H1 (cell line): ENCODE measurements around the gene HPS5. TPM values are rescaled to one million over a fixed set of nuclear protein-coding genes. Genes with fewer than 3 reads are reported as not detected.

Experiments used
- CTCF ChIA-PET: fragments of 300-600 bp; sonication (Branson Sonifier 250); formaldehyde crosslinking; loops from one replicate; lab custom pipeline; 2021; ENCODE audit not compliant: partially characterized antibody; lab: Charles Lee
- POLR2A ChIA-PET: fragments of 300-600 bp; sonication (Branson Sonifier 250); formaldehyde crosslinking; loops from one replicate; lab custom pipeline; 2021; ENCODE audit warnings: inconsistent platforms; ENCODE audit not compliant: partially characterized antibody; lab: Charles Lee
- DNase-seq, 2 experiments: peaks; one replicate each; pipeline versions ENCODE4 v3.0.0 to v3.0.0-alpha.2; 2010 to 2022; ENCODE audit warnings: low spot score in 2 of 2, low read depth in 1 of 2, mixed read lengths in 1 of 2
- FAIRE-seq: peaks from 2 replicates; lab custom pipeline; 2011; peaks lifted over from hg19 to GRCh38; lab: Jason Lieb, UNC
- H2AFZ ChIP-seq: 2 replicates; pipeline ENCODE4 v1.8.1; 2012; ENCODE audit warnings: low read length, inconsistent platforms
- H2AK5ac ChIP-seq: 2 replicates; pipeline ENCODE4 v1.6.1; 2013; ENCODE audit warnings: low read depth, low read length
- H2BK120ac ChIP-seq: replicated peaks from 2 replicates; pipeline ENCODE3; 2013; ENCODE audit warnings: low read depth, low read length, inconsistent platforms
- H2BK12ac ChIP-seq: 2 replicates; pipeline ENCODE4 v1.6.1; 2013; ENCODE audit warnings: low read depth, low read length
- H2BK15ac ChIP-seq: 2 replicates; pipeline ENCODE4 v1.6.1; 2013; ENCODE audit warnings: low read length
- H2BK20ac ChIP-seq: 2 replicates; pipeline ENCODE4 v1.6.1; 2013; ENCODE audit warnings: low read length
- H2BK5ac ChIP-seq: 2 replicates; pipeline ENCODE4 v1.6.1; 2013; ENCODE audit warnings: low read depth, low read length
- H3K14ac ChIP-seq: 2 replicates; pipeline ENCODE4 v1.6.1; 2013; ENCODE audit warnings: inconsistent platforms; ENCODE audit not compliant: insufficient read length
- H3K18ac ChIP-seq: 2 replicates; pipeline ENCODE4 v1.6.1; 2013; ENCODE audit warnings: low read length; ENCODE audit errors: extremely low read depth
- H3K23ac ChIP-seq: 2 replicates; pipeline ENCODE4 v1.6.1; 2013; ENCODE audit warnings: inconsistent platforms; ENCODE audit not compliant: insufficient read length
- H3K23me2 ChIP-seq: 2 replicates; pipeline ENCODE4 v1.6.1; 2013; ENCODE audit warnings: low read depth, low read length
- H3K27ac ChIP-seq: 2 replicates; pipeline ENCODE4 v1.6.1; 2011; ENCODE audit warnings: low read depth, low read length, inconsistent platforms
- H3K27me3 ChIP-seq, 4 experiments: replicated peaks in 1 of 4; 1 replicate in 1 of 4; 2 replicates in 3 of 4; pipeline versions ENCODE4 v1.6.1 to v1.8.1; 2011 to 2013; ENCODE audit warnings: low read length in 3 of 4, mild to moderate bottlenecking in 3 of 4, inconsistent platforms in 2 of 4, mixed read lengths in 2 of 4, moderate library complexity in 1 of 4; ENCODE audit not compliant: control insufficient read depth in 3 of 4, insufficient read depth in 3 of 4; ENCODE audit errors: extremely low read depth in 1 of 4
- H3K36me3 ChIP-seq, 4 experiments: 2 replicates each; pipeline versions ENCODE4 v1.6.1 to v1.8.1; 2011 to 2013; ENCODE audit warnings: mild to moderate bottlenecking in 4 of 4, low read length in 3 of 4, moderate library complexity in 2 of 4, control low read depth in 1 of 4, inconsistent platforms in 1 of 4; ENCODE audit not compliant: insufficient read depth in 4 of 4, control insufficient read depth in 2 of 4
- H3K4ac ChIP-seq: replicated peaks from 2 replicates; pipeline ENCODE3; 2013; ENCODE audit warnings: low read length, low read depth, mixed read lengths, inconsistent platforms; ENCODE audit not compliant: insufficient read length
- H3K4me1 ChIP-seq, 4 experiments: replicated peaks in 1 of 4; 1 replicate in 1 of 4; 2 replicates in 3 of 4; pipeline versions ENCODE4 v1.6.1 to v1.8.1; 2011 to 2013; ENCODE audit warnings: low read length in 3 of 4, inconsistent platforms in 2 of 4, mixed read lengths in 1 of 4; ENCODE audit not compliant: insufficient read depth in 4 of 4, control insufficient read depth in 3 of 4
- H3K4me2 ChIP-seq, 2 experiments: 2 replicates each; pipeline versions ENCODE4 v1.6.1 to v1.8.1; 2011 to 2013; ENCODE audit warnings: low read depth in 2 of 2, low read length in 2 of 2, control low read depth in 1 of 2, inconsistent platforms in 1 of 2, mild to moderate bottlenecking in 1 of 2; ENCODE audit not compliant: insufficient read depth in 1 of 2
- H3K4me3 ChIP-seq, 4 experiments: fragments of 200-600, 300-600 bp in 1 of 4; sonication (generic), shearing (Covaris generic), sonication (Bioruptor Twin) in 1 of 4; 2 replicates each; pipeline versions ENCODE4 v1.5.1 to v1.8.1; 2011 to 2016; ENCODE audit warnings: low read length in 4 of 4, low read depth in 3 of 4, control low read depth in 2 of 4, inconsistent platforms in 2 of 4, mild to moderate bottlenecking in 2 of 4, mixed read lengths in 1 of 4, moderate library complexity in 1 of 4; ENCODE audit not compliant: insufficient read depth in 2 of 4; ENCODE audit errors: extremely low read depth in 1 of 4
- H3K56ac ChIP-seq: replicated peaks from 2 replicates; pipeline ENCODE3; 2013; ENCODE audit warnings: low read depth, mild to moderate bottlenecking, mixed read lengths, low read length, inconsistent platforms; ENCODE audit not compliant: insufficient read length
- H3K79me1 ChIP-seq: 2 replicates; pipeline ENCODE4 v1.6.1; 2013; ENCODE audit warnings: low read depth, low read length, control low read depth
- H3K79me2 ChIP-seq, 2 experiments: 2 replicates each; pipeline versions ENCODE4 v1.6.1 to v1.8.1; 2012 to 2013; ENCODE audit warnings: low read length in 2 of 2, mild to moderate bottlenecking in 2 of 2, inconsistent platforms in 1 of 2; ENCODE audit not compliant: insufficient read depth in 2 of 2, control insufficient read depth in 1 of 2
- H3K9ac ChIP-seq, 4 experiments: replicated peaks in 1 of 4; 1 replicate in 1 of 4; 2 replicates in 3 of 4; pipeline versions ENCODE4 v1.6.1 to v1.8.1; 2011 to 2013; ENCODE audit warnings: low read depth in 3 of 4, low read length in 3 of 4, control low read depth in 2 of 4, mild to moderate bottlenecking in 2 of 4, moderate library complexity in 2 of 4, inconsistent platforms in 1 of 4; ENCODE audit errors: extremely low read depth in 1 of 4
- H3K9me3 ChIP-seq, 2 experiments: 2 replicates each; pipeline versions ENCODE4 v1.6.1 to v1.8.1; 2012 to 2013; ENCODE audit warnings: mild to moderate bottlenecking in 2 of 2, moderate library complexity in 2 of 2, control low read depth in 1 of 2, inconsistent platforms in 1 of 2, low read depth in 1 of 2, low read length in 1 of 2, mixed read lengths in 1 of 2; ENCODE audit not compliant: insufficient read depth in 2 of 2
- H4K20me1 ChIP-seq, 2 experiments: replicated peaks in 1 of 2; 2 replicates each; pipeline versions ENCODE3 to v1.8.1; 2011 to 2013; ENCODE audit warnings: inconsistent platforms in 2 of 2, low read length in 2 of 2, mild to moderate bottlenecking in 1 of 2; ENCODE audit not compliant: insufficient read depth in 2 of 2, control insufficient read depth in 1 of 2
- H4K5ac ChIP-seq: 2 replicates; pipeline ENCODE4 v1.6.1; 2013; ENCODE audit warnings: low read length, low read depth, mixed read lengths, inconsistent platforms; ENCODE audit not compliant: insufficient read length
- H4K8ac ChIP-seq: 2 replicates; pipeline ENCODE4 v1.8.0; 2013; ENCODE audit warnings: mild to moderate bottlenecking, moderate library complexity, low read length, inconsistent platforms; ENCODE audit not compliant: insufficient read depth; ENCODE audit errors: extremely low read depth
- H4K91ac ChIP-seq: replicated peaks from 2 replicates; pipeline ENCODE3; 2013; ENCODE audit warnings: low read length, mixed read lengths, inconsistent platforms; ENCODE audit not compliant: insufficient read length
- FOSL1 ChIP-seq: IDR thresholded peaks from 2 replicates; pipeline ENCODE4 v1.6.1; 2011; ENCODE audit warnings: mild to moderate bottlenecking, low read depth, low read length, moderate library complexity; ENCODE audit not compliant: insufficient read depth
- RBBP5 ChIP-seq: IDR thresholded peaks from 2 replicates; pipeline ENCODE4 v1.7.1; 2012; ENCODE audit warnings: low read depth, mild to moderate bottlenecking, inconsistent platforms, low read length, moderate library complexity, borderline replicate concordance
- RFX5 ChIP-seq: IDR thresholded peaks from 2 replicates; pipeline ENCODE4 v1.6.1; 2011; ENCODE audit warnings: low read depth, low read length, improper control_type of control experiment, borderline replicate concordance
- SRF ChIP-seq: IDR thresholded peaks from 2 replicates; pipeline ENCODE4 v1.6.1; 2011; ENCODE audit warnings: mild to moderate bottlenecking, low read depth, low read length, moderate library complexity
- YY1 ChIP-seq: IDR thresholded peaks from 2 replicates; pipeline ENCODE4 v1.6.1; 2011; ENCODE audit warnings: low read depth, mild to moderate bottlenecking, low read length
- WGBS, 2 experiments: shearing (Covaris generic) in 1 of 2; methylation state at CpG; one replicate each; pipeline versions ENCODE4 v1.1.6 to v1.1.7; 2013 to 2015; ENCODE audit warnings: low lambda C conversion rate in 2 of 2, mixed read lengths in 2 of 2, inconsistent platforms in 1 of 2, low coverage in 1 of 2, missing lambda C conversion rate in 1 of 2; ENCODE audit not compliant: insufficient replicate concordance in 2 of 2, insufficient coverage in 1 of 2, insufficient read length in 1 of 2; ENCODE audit errors: extremely low coverage in 1 of 2, missing lambda C conversion rate in 1 of 2; 5-methylcytosine and 5-hydroxymethylcytosine counted together
- polyA plus RNA-seq, 7 experiments: library from polyadenylated mRNA; depleted of rRNA in 3 of 7; stranded (reverse) in 5 of 7; unstranded in 2 of 7; fragments of >200 nt in 5 of 7; fragments of 200-250 nt in 2 of 7; gene quantifications; 1 replicate in 5 of 7; 2 replicates in 1 of 7; 4 replicates in 1 of 7; pipeline versions ENCODE4 v1.2.1 to v1.2.3, GENCODE V29; 2011 to 2013; ENCODE audit warnings: missing spikeins in 2 of 7, mixed read lengths in 2 of 7
- total RNA-seq: library from RNA; stranded (reverse); fragmentation: NEBNext Ultra II Directional; extraction: Animal tissue kit (Norgen Biotek cat#: 25700); gene quantifications from 2 replicates; pipeline ENCODE4 v1.2.1, GENCODE V29; 2021

Gene HPS5
- total and polyA plus RNA-seq, 2 of the 8 experiments (the other 6 are each of a cell fraction or from before 2014, with no cell fraction given): 5.0 to 18.5 TPM

GRCh38 chr11:18285841-18286240 lies 36.1 kb downstream of the HPS5 start:
- Histone ChIP-seq H2BK12ac (no peak overlapping the region), H3K18ac (no peak overlapping the region), H4K91ac (no peak overlapping the region), H3K4me1 (no peaks in the 10 kb centered on the region), H3K23me2 (no peaks in the 10 kb centered on the region), H3K79me2 (no peaks in the 10 kb centered on the region), H2BK5ac (no peak overlapping the region), H2BK20ac (no peak overlapping the region), H3K56ac (no peak overlapping the region), H4K5ac (no peak overlapping the region), H3K4me3 (no peak overlapping the region), H3K23ac (no peak overlapping the region), H3K9me3 (no peaks in the 10 kb centered on the region), H2AK5ac (no peak overlapping the region), H3K27ac (no peak overlapping the region), H2BK120ac (no peak overlapping the region), H3K27me3 (no peaks in the 10 kb centered on the region), H2AFZ (no peak overlapping the region), H3K4ac (no peak overlapping the region), H3K14ac (no peak overlapping the region), H4K20me1 (peaks cover 0 to 4% of the 10 kb centered on the region in 2 experiments), H3K4me2 (no peak overlapping the region), H4K8ac (no peak overlapping the region), H2BK15ac (no peak overlapping the region), H3K9ac (no peak overlapping the region), H3K79me1 (no peaks in the 10 kb centered on the region), H3K36me3 (peaks cover 6 to 70% (median 52%) of the 10 kb centered on the region in 4 experiments; a peak in 7 of 8 replicates)
- POLR2A ChIA-PET: no interaction called here
- WGBS, 2 experiments: 94% methylated on average over 1 of the region's 1 CpG; no CpG with 5 or more reads in 1 of the 2 experiments
- CTCF ChIA-PET: interaction anchor here (0.6 to 1.0 kb wide), 3 partner anchors 27 to 143 kb away, joined by 3 read pairs; no protein-coding TSS in a partner anchor
- FAIRE-seq: no peak
- no peak for DNase-seq
- no peak for TF ChIP-seq YY1
- no peak for TF ChIP-seq RBBP5
- no peak for TF ChIP-seq RFX5
- no peak for TF ChIP-seq SRF
- no peak for TF ChIP-seq FOSL1
